H1 (cell line): ENCODE results near the gene MED16. TPM values are rescaled to one million over a fixed set of nuclear protein-coding genes. Genes with fewer than 3 reads are reported as not detected.
A peak's percentile ranks its signal among the peaks of the same experiment; 100 is the strongest.

Experiments used
- CTCF ChIA-PET: fragments of 300-600 bp; sonication (Branson Sonifier 250); formaldehyde crosslinking; loops from one replicate; lab custom pipeline; 2021; ENCODE audit not compliant: partially characterized antibody; lab: Charles Lee
- POLR2A ChIA-PET: fragments of 300-600 bp; sonication (Branson Sonifier 250); formaldehyde crosslinking; loops from one replicate; lab custom pipeline; 2021; ENCODE audit warnings: inconsistent platforms; ENCODE audit not compliant: partially characterized antibody; lab: Charles Lee
- DNase-seq, 2 experiments: peaks; one replicate each; pipeline versions ENCODE4 v3.0.0 to v3.0.0-alpha.2; 2010 to 2022; ENCODE audit warnings: low spot score in 2 of 2, low read depth in 1 of 2, mixed read lengths in 1 of 2
- FAIRE-seq: peaks from 2 replicates; lab custom pipeline; 2011; peaks lifted over from hg19 to GRCh38; lab: Jason Lieb, UNC
- H2AFZ ChIP-seq: 2 replicates; pipeline ENCODE4 v1.8.1; 2012; ENCODE audit warnings: low read length, inconsistent platforms
- H2AK5ac ChIP-seq: 2 replicates; pipeline ENCODE4 v1.6.1; 2013; ENCODE audit warnings: low read depth, low read length
- H2BK120ac ChIP-seq: replicated peaks from 2 replicates; pipeline ENCODE3; 2013; ENCODE audit warnings: low read depth, low read length, inconsistent platforms
- H2BK12ac ChIP-seq: 2 replicates; pipeline ENCODE4 v1.6.1; 2013; ENCODE audit warnings: low read depth, low read length
- H2BK15ac ChIP-seq: 2 replicates; pipeline ENCODE4 v1.6.1; 2013; ENCODE audit warnings: low read length
- H2BK20ac ChIP-seq: 2 replicates; pipeline ENCODE4 v1.6.1; 2013; ENCODE audit warnings: low read length
- H2BK5ac ChIP-seq: 2 replicates; pipeline ENCODE4 v1.6.1; 2013; ENCODE audit warnings: low read depth, low read length
- H3K14ac ChIP-seq: 2 replicates; pipeline ENCODE4 v1.6.1; 2013; ENCODE audit warnings: inconsistent platforms; ENCODE audit not compliant: insufficient read length
- H3K18ac ChIP-seq: 2 replicates; pipeline ENCODE4 v1.6.1; 2013; ENCODE audit warnings: low read length; ENCODE audit errors: extremely low read depth
- H3K23ac ChIP-seq: 2 replicates; pipeline ENCODE4 v1.6.1; 2013; ENCODE audit warnings: inconsistent platforms; ENCODE audit not compliant: insufficient read length
- H3K23me2 ChIP-seq: 2 replicates; pipeline ENCODE4 v1.6.1; 2013; ENCODE audit warnings: low read depth, low read length
- H3K27ac ChIP-seq: 2 replicates; pipeline ENCODE4 v1.6.1; 2011; ENCODE audit warnings: low read depth, low read length, inconsistent platforms
- H3K27me3 ChIP-seq, 4 experiments: replicated peaks in 1 of 4; 1 replicate in 1 of 4; 2 replicates in 3 of 4; pipeline versions ENCODE4 v1.6.1 to v1.8.1; 2011 to 2013; ENCODE audit warnings: low read length in 3 of 4, mild to moderate bottlenecking in 3 of 4, inconsistent platforms in 2 of 4, mixed read lengths in 2 of 4, moderate library complexity in 1 of 4; ENCODE audit not compliant: control insufficient read depth in 3 of 4, insufficient read depth in 3 of 4; ENCODE audit errors: extremely low read depth in 1 of 4
- H3K36me3 ChIP-seq, 4 experiments: 2 replicates each; pipeline versions ENCODE4 v1.6.1 to v1.8.1; 2011 to 2013; ENCODE audit warnings: mild to moderate bottlenecking in 4 of 4, low read length in 3 of 4, moderate library complexity in 2 of 4, control low read depth in 1 of 4, inconsistent platforms in 1 of 4; ENCODE audit not compliant: insufficient read depth in 4 of 4, control insufficient read depth in 2 of 4
- H3K4ac ChIP-seq: replicated peaks from 2 replicates; pipeline ENCODE3; 2013; ENCODE audit warnings: low read length, low read depth, mixed read lengths, inconsistent platforms; ENCODE audit not compliant: insufficient read length
- H3K4me1 ChIP-seq, 4 experiments: replicated peaks in 1 of 4; 1 replicate in 1 of 4; 2 replicates in 3 of 4; pipeline versions ENCODE4 v1.6.1 to v1.8.1; 2011 to 2013; ENCODE audit warnings: low read length in 3 of 4, inconsistent platforms in 2 of 4, mixed read lengths in 1 of 4; ENCODE audit not compliant: insufficient read depth in 4 of 4, control insufficient read depth in 3 of 4
- H3K4me2 ChIP-seq, 2 experiments: 2 replicates each; pipeline versions ENCODE4 v1.6.1 to v1.8.1; 2011 to 2013; ENCODE audit warnings: low read depth in 2 of 2, low read length in 2 of 2, control low read depth in 1 of 2, inconsistent platforms in 1 of 2, mild to moderate bottlenecking in 1 of 2; ENCODE audit not compliant: insufficient read depth in 1 of 2
- H3K4me3 ChIP-seq, 4 experiments: fragments of 200-600, 300-600 bp in 1 of 4; sonication (generic), shearing (Covaris generic), sonication (Bioruptor Twin) in 1 of 4; 2 replicates each; pipeline versions ENCODE4 v1.5.1 to v1.8.1; 2011 to 2016; ENCODE audit warnings: low read length in 4 of 4, low read depth in 3 of 4, control low read depth in 2 of 4, inconsistent platforms in 2 of 4, mild to moderate bottlenecking in 2 of 4, mixed read lengths in 1 of 4, moderate library complexity in 1 of 4; ENCODE audit not compliant: insufficient read depth in 2 of 4; ENCODE audit errors: extremely low read depth in 1 of 4
- H3K56ac ChIP-seq: replicated peaks from 2 replicates; pipeline ENCODE3; 2013; ENCODE audit warnings: low read depth, mild to moderate bottlenecking, mixed read lengths, low read length, inconsistent platforms; ENCODE audit not compliant: insufficient read length
- H3K79me1 ChIP-seq: 2 replicates; pipeline ENCODE4 v1.6.1; 2013; ENCODE audit warnings: low read depth, low read length, control low read depth
- H3K79me2 ChIP-seq, 2 experiments: 2 replicates each; pipeline versions ENCODE4 v1.6.1 to v1.8.1; 2012 to 2013; ENCODE audit warnings: low read length in 2 of 2, mild to moderate bottlenecking in 2 of 2, inconsistent platforms in 1 of 2; ENCODE audit not compliant: insufficient read depth in 2 of 2, control insufficient read depth in 1 of 2
- H3K9ac ChIP-seq, 4 experiments: replicated peaks in 1 of 4; 1 replicate in 1 of 4; 2 replicates in 3 of 4; pipeline versions ENCODE4 v1.6.1 to v1.8.1; 2011 to 2013; ENCODE audit warnings: low read depth in 3 of 4, low read length in 3 of 4, control low read depth in 2 of 4, mild to moderate bottlenecking in 2 of 4, moderate library complexity in 2 of 4, inconsistent platforms in 1 of 4; ENCODE audit errors: extremely low read depth in 1 of 4
- H3K9me3 ChIP-seq, 2 experiments: 2 replicates each; pipeline versions ENCODE4 v1.6.1 to v1.8.1; 2012 to 2013; ENCODE audit warnings: mild to moderate bottlenecking in 2 of 2, moderate library complexity in 2 of 2, control low read depth in 1 of 2, inconsistent platforms in 1 of 2, low read depth in 1 of 2, low read length in 1 of 2, mixed read lengths in 1 of 2; ENCODE audit not compliant: insufficient read depth in 2 of 2
- H4K20me1 ChIP-seq, 2 experiments: replicated peaks in 1 of 2; 2 replicates each; pipeline versions ENCODE3 to v1.8.1; 2011 to 2013; ENCODE audit warnings: inconsistent platforms in 2 of 2, low read length in 2 of 2, mild to moderate bottlenecking in 1 of 2; ENCODE audit not compliant: insufficient read depth in 2 of 2, control insufficient read depth in 1 of 2
- H4K5ac ChIP-seq: 2 replicates; pipeline ENCODE4 v1.6.1; 2013; ENCODE audit warnings: low read length, low read depth, mixed read lengths, inconsistent platforms; ENCODE audit not compliant: insufficient read length
- H4K8ac ChIP-seq: 2 replicates; pipeline ENCODE4 v1.8.0; 2013; ENCODE audit warnings: mild to moderate bottlenecking, moderate library complexity, low read length, inconsistent platforms; ENCODE audit not compliant: insufficient read depth; ENCODE audit errors: extremely low read depth
- H4K91ac ChIP-seq: replicated peaks from 2 replicates; pipeline ENCODE3; 2013; ENCODE audit warnings: low read length, mixed read lengths, inconsistent platforms; ENCODE audit not compliant: insufficient read length
- E2F6 ChIP-seq: IDR thresholded peaks from 2 replicates; pipeline ENCODE4 v1.6.1; 2012; ENCODE audit warnings: inconsistent platforms
- JUN ChIP-seq: IDR thresholded peaks from 2 replicates; pipeline ENCODE4 v1.6.1; 2011; ENCODE audit warnings: low read depth, mild to moderate bottlenecking, improper control_type of control experiment, low read length
- KDM4A ChIP-seq: IDR thresholded peaks from one replicate; pipeline ENCODE4 v1.7.1; 2012; ENCODE audit warnings: low read depth, mild to moderate bottlenecking, moderate library complexity, low read length, inconsistent platforms; ENCODE audit not compliant: severe bottlenecking
- SUZ12 ChIP-seq: fragments of 200-600 bp; sonication (generic); IDR thresholded peaks from 2 replicates; pipeline ENCODE4 v1.6.1; 2012; ENCODE audit warnings: mild to moderate bottlenecking, inconsistent platforms, low read length, moderate library complexity, mixed read lengths
- TCF12 ChIP-seq: IDR thresholded peaks from 2 replicates; pipeline ENCODE4 v1.6.1; 2011; ENCODE audit warnings: low read depth, mild to moderate bottlenecking, low read length
- WGBS, 2 experiments: shearing (Covaris generic) in 1 of 2; methylation state at CpG; one replicate each; pipeline versions ENCODE4 v1.1.6 to v1.1.7; 2013 to 2015; ENCODE audit warnings: low lambda C conversion rate in 2 of 2, mixed read lengths in 2 of 2, inconsistent platforms in 1 of 2, low coverage in 1 of 2, missing lambda C conversion rate in 1 of 2; ENCODE audit not compliant: insufficient replicate concordance in 2 of 2, insufficient coverage in 1 of 2, insufficient read length in 1 of 2; ENCODE audit errors: extremely low coverage in 1 of 2, missing lambda C conversion rate in 1 of 2; 5-methylcytosine and 5-hydroxymethylcytosine counted together
- polyA plus RNA-seq, 7 experiments: library from polyadenylated mRNA; depleted of rRNA in 3 of 7; stranded (reverse) in 5 of 7; unstranded in 2 of 7; fragments of >200 nt in 5 of 7; fragments of 200-250 nt in 2 of 7; gene quantifications; 1 replicate in 5 of 7; 2 replicates in 1 of 7; 4 replicates in 1 of 7; pipeline versions ENCODE4 v1.2.1 to v1.2.3, GENCODE V29; 2011 to 2013; ENCODE audit warnings: missing spikeins in 2 of 7, mixed read lengths in 2 of 7
- total RNA-seq: library from RNA; stranded (reverse); fragmentation: NEBNext Ultra II Directional; extraction: Animal tissue kit (Norgen Biotek cat#: 25700); gene quantifications from 2 replicates; pipeline ENCODE4 v1.2.1, GENCODE V29; 2021

MED16 gene
- total and polyA plus RNA-seq, 2 of the 8 experiments (the other 6 are each of a cell fraction or from before 2014, with no cell fraction given) = 51.0 to 67.2 TPM

- Histone ChIP-seq H4K5ac (no peak overlapping the region), H3K56ac (no peak overlapping the region), H4K8ac (0 out of 2 replicates have a peak overlapping the region, but pooled peaks have one; percentile 68), H3K4ac (no peak overlapping the region), H4K20me1 (peaks cover 0 to 6% of the 10 kb centered on the region in 2 experiments), H3K4me3 (peak overlapping the region; percentile 10 to 76 (median 54); a peak in 7 of 8 replicates), H4K91ac (no peak overlapping the region), H3K18ac (no peak overlapping the region), H2BK20ac (no peak overlapping the region), H3K27ac (no peak overlapping the region), H3K23ac (no peak overlapping the region), H3K23me2 (peaks cover 21% of the 10 kb centered on the region; the same call in 1 of the 2 replicates), H2BK12ac (peak overlapping the region; percentile 27; the same call in 1 of the 2 replicates), H3K9ac (no peak overlapping the region), H3K79me2 (no peaks in the 10 kb centered on the region), H2AFZ (no peak overlapping the region), H3K4me2 (peak overlapping the region; percentile 30 to 97), H3K9me3 (no peaks in the 10 kb centered on the region), H2BK120ac (no peak overlapping the region), H3K36me3 (peaks cover 0 to 5% (median 0%) of the 10 kb centered on the region in 4 experiments; a peak in 1 of 8 replicates), H2BK5ac (no peak overlapping the region), H2AK5ac (no peak overlapping the region), H3K4me1 (peaks cover 0 to 18% (median 9%) of the 10 kb centered on the region in 4 experiments; a peak in 5 of 7 replicates), H3K27me3 (peaks cover 32 to 44% (median 38%) of the 10 kb centered on the region in 4 experiments), H2BK15ac (no peak overlapping the region), H3K14ac (no peak overlapping the region), H3K79me1 (no peaks in the 10 kb centered on the region)
- WGBS, 2 experiments = 4% methylated on average over 12 of the region's 58 CpGs; no CpG with 5 or more reads in 1 of the 2 experiments
- ChIA-PET POLR2A (interaction anchor here (1.1 to 2.3 kb wide), 5 partner anchors 56 to 170 kb away, joined by 3 to 9 read pairs (median 5); partner anchors contain the start of genes CNN2 and WDR18), CTCF (interaction anchor here (0.6 to 2.2 kb wide), 10 partner anchors 9 to 200 kb away, joined by 3 to 6 read pairs (median 4); partner anchors contain the start of gene WDR18)
- DNase-seq = no peak
- no peak for FAIRE-seq
- TF ChIP-seq E2F6 = 0 out of 2 replicates have a peak, but pooled peaks have one; percentile 8
- TF ChIP-seq TCF12 = no peak
- no peak; the same call in 1 of the 2 replicates for TF ChIP-seq SUZ12
- TF ChIP-seq KDM4A = peak; percentile 13
- TF ChIP-seq JUN = no peak
Observed at GRCh38 chr19:918481-919198, 25.7 kb upstream of the MED16 start.
